CD1c-positive myeloid dendritic cell (primary cell): ENCODE measurements around the gene CCDC71.

Experiments used
- DNase-seq: peaks from one replicate; pipeline ENCODE4 v3.0.0-alpha.2; 2016; ENCODE audit errors: extremely low spot score

The CCDC71 gene

GRCh38 chr3:49131576-49131975 is 34.6 kb downstream of the CCDC71 start:
- DNase-seq: no peak

GRCh38 chr3:49131040-49131439 is 35.1 kb downstream of the CCDC71 start:
- no peak for DNase-seq

- DNase-seq: no peak
Measured at GRCh38 chr3:49124991-49125670, 41.0 kb downstream of the CCDC71 start.

- DNase-seq: no peak
Measured at GRCh38 chr3:49124203-49124602, 41.9 kb downstream of the CCDC71 start.

- no peak for DNase-seq
Measured at GRCh38 chr3:49123687-49124086, 42.4 kb downstream of the CCDC71 start.

- DNase-seq: no peak
Measured at GRCh38 chr3:49122886-49123545, 43.1 kb downstream of the CCDC71 start.

GRCh38 chr3:49122451-49122850 is 43.7 kb downstream of the CCDC71 start:
- DNase-seq: peak; percentile 27

- DNase-seq: no peak
Measured at GRCh38 chr3:49122022-49122421, 44.1 kb downstream of the CCDC71 start.

GRCh38 chr3:49121132-49121736 is 44.9 kb downstream of the CCDC71 start:
- DNase-seq: no peak

GRCh38 chr3:49120438-49121131 is 45.5 kb downstream of the CCDC71 start, which contains the start of gene USP19:
Gene USP19 (minus strand): TSS chr3:49120823. CDS start chr3:49119145, 1,678 bp downstream.
- peak; percentile 97 for DNase-seq

GRCh38 chr3:49120096-49120437 is 46.1 kb downstream of the CCDC71 start:
- no peak for DNase-seq

- DNase-seq: no peak
Measured at GRCh38 chr3:49119439-49119838, 46.7 kb downstream of the CCDC71 start.

GRCh38 chr3:49119036-49119435 is 47.1 kb downstream of the CCDC71 start:
- DNase-seq: no peak
